ENCODE data around the gene LRRC3B.

The LRRC3B gene

DNA sequence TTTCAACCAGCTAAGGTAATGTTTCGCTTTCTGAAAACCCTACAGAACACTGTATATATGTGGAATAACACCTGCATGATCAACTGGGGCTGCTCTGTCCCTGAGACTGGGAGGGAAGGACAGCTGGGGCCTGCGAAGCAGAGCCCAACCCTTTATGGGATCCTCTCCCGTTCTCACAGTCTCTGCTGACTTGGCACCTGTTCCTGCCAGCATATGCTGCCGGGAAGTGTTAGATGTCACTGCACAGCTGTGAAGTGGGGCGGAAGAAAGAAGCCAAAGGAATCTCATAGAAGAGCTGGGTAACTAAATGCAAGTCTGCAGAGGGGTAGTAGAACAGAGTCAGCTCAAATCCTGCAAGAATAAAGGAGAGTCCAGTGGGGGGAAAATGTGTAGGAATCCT, 29.6 kb downstream of the LRRC3B start:
- TF ChIP-seq, protein P1, sequence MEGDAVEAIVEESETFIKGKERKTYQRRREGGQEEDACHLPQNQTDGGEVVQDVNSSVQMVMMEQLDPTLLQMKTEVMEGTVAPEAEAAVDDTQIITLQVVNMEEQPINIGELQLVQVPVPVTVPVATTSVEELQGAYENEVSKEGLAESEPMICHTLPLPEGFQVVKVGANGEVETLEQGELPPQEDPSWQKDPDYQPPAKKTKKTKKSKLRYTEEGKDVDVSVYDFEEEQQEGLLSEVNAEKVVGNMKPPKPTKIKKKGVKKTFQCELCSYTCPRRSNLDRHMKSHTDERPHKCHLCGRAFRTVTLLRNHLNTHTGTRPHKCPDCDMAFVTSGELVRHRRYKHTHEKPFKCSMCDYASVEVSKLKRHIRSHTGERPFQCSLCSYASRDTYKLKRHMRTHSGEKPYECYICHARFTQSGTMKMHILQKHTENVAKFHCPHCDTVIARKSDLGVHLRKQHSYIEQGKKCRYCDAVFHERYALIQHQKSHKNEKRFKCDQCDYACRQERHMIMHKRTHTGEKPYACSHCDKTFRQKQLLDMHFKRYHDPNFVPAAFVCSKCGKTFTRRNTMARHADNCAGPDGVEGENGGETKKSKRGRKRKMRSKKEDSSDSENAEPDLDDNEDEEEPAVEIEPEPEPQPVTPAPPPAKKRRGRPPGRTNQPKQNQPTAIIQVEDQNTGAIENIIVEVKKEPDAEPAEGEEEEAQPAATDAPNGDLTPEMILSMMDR (IDR thresholded peaks at IDR 0.05; ENCODE audit: low read depth, low read length), result no peak
- DNase-seq (ENCODE audit: extremely low read depth, low read depth), result no peak

- TF ChIP-seq, protein P1 (IDR thresholded peaks at IDR 0.05; ENCODE audit: low read depth, low read length), result no peak
- no peak for DNase-seq (ENCODE audit: extremely low read depth, low read depth)
Observed at GRCh38 chr3:26653811-26654425, 31.3 kb downstream of the LRRC3B start.

- TF ChIP-seq, protein P1 (IDR thresholded peaks at IDR 0.05; ENCODE audit: low read depth, low read length), result no peak
- DNase-seq (ENCODE audit: extremely low read depth, low read depth), result no peak
Observed at GRCh38 chr3:26655231-26655630, 32.7 kb downstream of the LRRC3B start.

DNA sequence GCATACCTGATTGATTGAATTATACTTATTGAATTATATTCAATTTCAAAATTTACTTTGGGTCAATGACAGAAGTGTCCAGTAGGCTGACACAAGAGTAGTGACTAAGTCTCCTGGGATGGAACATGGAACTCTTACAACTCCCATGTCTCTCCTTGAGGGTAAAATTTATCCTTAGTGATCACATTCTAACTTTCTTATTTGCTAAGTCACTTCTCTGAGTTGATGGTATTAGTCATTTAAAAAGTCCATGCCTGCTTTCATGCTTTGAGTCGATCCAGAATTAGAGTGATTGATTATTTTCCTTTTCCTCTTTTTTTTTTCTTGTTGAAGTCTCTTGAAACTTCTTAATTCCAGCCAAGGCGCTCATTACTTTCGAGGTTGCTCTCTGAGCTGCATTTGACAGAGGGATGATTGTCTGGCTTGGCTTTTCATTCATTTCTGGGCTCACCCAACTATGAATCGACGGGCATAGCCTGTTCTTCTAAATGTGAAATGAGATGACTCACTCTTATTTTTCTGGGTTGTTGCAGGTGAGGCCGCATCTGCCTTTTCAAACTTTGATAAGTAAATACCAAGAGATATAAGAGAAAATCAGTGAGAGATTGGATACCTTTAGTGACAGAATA, 34.9 kb downstream of the LRRC3B start:
- TF ChIP-seq, protein P1 (IDR thresholded peaks at IDR 0.05; ENCODE audit: low read depth, low read length), result no peak
- no peak for DNase-seq (ENCODE audit: extremely low read depth, low read depth)

GRCh38 chr3:26668171-26668570, 45.6 kb downstream of the LRRC3B start:
- no peak for DNase-seq (ENCODE audit: extremely low read depth, low read depth)
- TF ChIP-seq, protein P1 (IDR thresholded peaks at IDR 0.05; ENCODE audit: low read depth, low read length), result no peak

DNA sequence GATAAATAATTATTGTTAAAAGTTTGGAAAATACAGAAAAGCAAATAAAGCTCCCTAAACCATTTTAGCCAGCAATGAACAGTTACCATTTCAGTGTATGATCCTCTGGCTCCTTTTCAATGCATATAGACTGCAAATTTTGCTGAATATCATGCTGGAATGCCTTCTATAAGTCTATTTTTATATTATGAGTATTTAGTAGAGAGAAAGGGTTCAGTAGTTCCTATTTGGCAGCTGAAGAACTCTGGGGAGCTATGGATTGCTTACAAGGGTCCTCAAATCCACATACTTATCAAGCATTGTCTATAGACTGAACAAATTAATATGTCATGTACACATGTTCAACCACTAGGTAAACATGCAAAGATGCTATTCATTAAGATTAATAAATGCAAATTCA, 46.1 kb downstream of the LRRC3B start:
- no peak for DNase-seq (ENCODE audit: extremely low read depth, low read depth)
- TF ChIP-seq, protein P1 (IDR thresholded peaks at IDR 0.05; ENCODE audit: low read depth, low read length), result no peak

GRCh38 chr3:26675336-26675735, 52.8 kb downstream of the LRRC3B start:
- DNase-seq (ENCODE audit: extremely low read depth, low read depth), result no peak
- TF ChIP-seq, protein P1 (IDR thresholded peaks at IDR 0.05; ENCODE audit: low read depth, low read length), result no peak
